OCI-LY3 (cell line): ENCODE measurements around the gene TDRD1.

ENCODE experiments used
- CTCF ChIP-seq: fragments of 200-600, 300-600 bp; sonication (generic); IDR thresholded peaks from 2 replicates; pipeline ENCODE4 v1.5.1; 2014; ENCODE audit warnings: antibody characterized with exemption, low read length, low read depth
- EZH2phosphoT487 ChIP-seq: fragments of 200-600 bp; shearing (Covaris generic); IDR thresholded peaks from 2 replicates; pipeline ENCODE4 v1.6.1; 2018; ENCODE audit warnings: antibody characterized with exemption, mixed run types, low read depth

DNA sequence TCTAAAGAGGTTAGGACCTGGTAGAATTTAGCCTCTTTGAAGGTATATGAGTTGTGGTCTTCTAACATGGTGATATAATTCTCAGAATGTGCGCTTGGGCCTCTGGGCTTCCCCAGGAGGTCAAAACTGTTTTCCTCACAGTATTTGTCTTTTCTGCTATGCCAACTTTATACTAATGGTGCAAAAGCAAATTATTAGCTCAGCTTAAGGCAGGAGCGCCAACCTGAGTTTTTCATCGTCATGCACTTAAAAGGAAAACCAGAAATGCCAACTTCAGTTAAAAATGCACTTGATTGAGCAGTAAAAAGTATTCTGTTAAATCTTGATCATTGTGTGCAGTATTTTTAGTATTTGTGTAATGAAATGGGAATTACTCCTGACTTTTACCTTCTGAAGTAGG, 9.7 kb downstream of the TDRD1 start:
- TF ChIP-seq CTCF (no peak), EZH2phosphoT487 (no peak)
